ENCODE results near the gene SLC2A11. TPM values are rescaled to one million over a fixed set of nuclear protein-coding genes. Genes with fewer than 3 reads are reported as not detected.

The SLC2A11 gene
- total RNA-seq, 6 experiments from 2014 or later = 8.9 to 13.2 (median 10.5) TPM

GRCh38 chr22:23825246-23825905 is 32.3 kb upstream of the SLC2A11 start:
- Mint-ChIP-seq H3K4me1 (ENCODE audit: low read depth) (peaks cover 58% of the 10 kb centered on the region), H3K9me3 (no peaks in the 10 kb centered on the region), H3K4me3 (no peak overlapping the region), H3K36me3 (ENCODE audit: low read depth) (peaks cover 32% of the 10 kb centered on the region), H3K27me3 (ENCODE audit: insufficient read depth) (no peaks in the 10 kb centered on the region; the same call in 1 of the 2 replicates), H3K27ac (peak overlapping the region; percentile 86)
- TF ChIP-seq CTCF (IDR thresholded peaks at IDR 0.05) = no peak
- DNase-seq = no peak

GRCh38 chr22:23826510-23827350 is 30.9 kb upstream of the SLC2A11 start:
- peak; percentile 47 for DNase-seq
- Mint-ChIP-seq H3K9me3 (no peaks in the 10 kb centered on the region), H3K27ac (peak overlapping the region; percentile 86), H3K4me3 (no peak overlapping the region), H3K4me1 (ENCODE audit: low read depth) (peaks cover 66% of the 10 kb centered on the region), H3K36me3 (ENCODE audit: low read depth) (peaks cover 32% of the 10 kb centered on the region), H3K27me3 (ENCODE audit: insufficient read depth) (no peaks in the 10 kb centered on the region; the same call in 1 of the 2 replicates)
- TF ChIP-seq CTCF (IDR thresholded peaks at IDR 0.05) = no peak

GRCh38 chr22:23827351-23827995 is 30.2 kb upstream of the SLC2A11 start:
- no peak for TF ChIP-seq CTCF (IDR thresholded peaks at IDR 0.05)
- no peak overlapping the region for H3K4me3 Mint-ChIP-seq
- peaks cover 32% of the 10 kb centered on the region for H3K36me3 Mint-ChIP-seq (ENCODE audit: low read depth)
- no peak overlapping the region for H3K27ac Mint-ChIP-seq
- no peaks in the 10 kb centered on the region for H3K9me3 Mint-ChIP-seq
- H3K27me3 Mint-ChIP-seq (ENCODE audit: insufficient read depth) = no peaks in the 10 kb centered on the region; the same call in 1 of the 2 replicates
- peaks cover 62% of the 10 kb centered on the region for H3K4me1 Mint-ChIP-seq (ENCODE audit: low read depth)
- DNase-seq = no peak

- H3K4me3 Mint-ChIP-seq = no peak overlapping the region
- H3K4me1 Mint-ChIP-seq (ENCODE audit: low read depth) = peaks cover 47% of the 10 kb centered on the region
- peak overlapping the region; percentile 50 for H3K27ac Mint-ChIP-seq
- no peak for DNase-seq
- peaks cover 2% of the 10 kb centered on the region; the same call in 1 of the 2 replicates for H3K27me3 Mint-ChIP-seq (ENCODE audit: insufficient read depth)
- TF ChIP-seq CTCF (IDR thresholded peaks at IDR 0.05) = no peak
- peaks cover 27% of the 10 kb centered on the region for H3K36me3 Mint-ChIP-seq (ENCODE audit: low read depth)
- H3K9me3 Mint-ChIP-seq = no peaks in the 10 kb centered on the region
Measured at GRCh38 chr22:23828800-23829680, 28.6 kb upstream of the SLC2A11 start.
